GM18951 (cell line): Measurements from ENCODE around the gene CCDC33.

Experiments used
- POLR2A ChIP-seq: IDR thresholded peaks from 4 replicates; pipeline ENCODE4 v1.6.1; 2011; ENCODE audit warnings: mild to moderate bottlenecking; ENCODE audit not compliant: insufficient read length, insufficient read depth; ENCODE audit errors: extremely low read depth
- in situ Hi-C: fragments of 300-500 bp; cut with MboI; formaldehyde crosslinking; loops from one replicate; pipeline ENCODE4 v1.12.0; 2022; ENCODE audit warnings: low sequenced_read_pairs, mixed read lengths, inconsistent platforms; ENCODE audit not compliant: unreplicated experiment

CCDC33 gene

DNA sequence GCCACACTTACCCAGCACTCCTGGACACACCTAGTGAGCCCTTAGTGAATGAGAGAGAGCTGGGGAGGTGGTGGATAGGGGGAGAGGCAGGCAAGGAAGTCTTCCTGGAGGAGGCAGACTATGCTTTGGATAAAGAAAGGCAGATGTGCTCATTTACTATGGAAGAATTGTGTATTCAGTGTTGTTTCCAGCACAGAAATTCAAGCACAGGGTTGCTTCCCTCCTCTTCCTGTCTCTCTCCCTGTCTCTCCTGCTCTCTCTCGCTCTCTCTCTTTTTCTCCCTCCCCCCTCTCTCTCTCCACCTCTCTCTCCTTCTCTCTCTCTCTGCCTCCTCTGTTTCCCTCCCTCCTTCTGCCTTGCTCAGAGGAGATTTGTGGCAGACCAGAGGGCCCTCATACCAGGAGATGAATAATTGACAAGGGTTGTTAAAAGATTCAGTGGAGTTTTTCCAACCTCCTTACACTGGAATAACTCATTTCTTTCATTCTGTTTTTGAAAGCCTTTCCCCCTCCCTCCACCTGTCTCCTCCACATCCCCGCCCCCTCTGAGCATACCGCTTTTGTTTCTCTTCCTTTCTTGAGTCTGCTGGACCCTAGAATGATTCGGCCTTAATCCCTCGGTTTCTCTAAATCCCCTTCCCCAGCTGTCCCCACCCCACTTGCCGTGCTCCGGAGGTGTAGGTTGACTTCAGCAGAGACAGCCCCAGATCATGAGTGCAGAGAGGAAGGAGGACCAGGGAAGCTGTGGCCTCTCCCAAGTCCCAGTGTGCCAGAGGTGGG lies 65.6 kb downstream of the CCDC33 start:
- in situ Hi-C loops: loop anchor here (25.0 kb wide), 1 partner anchor 339 kb away; no protein-coding TSS in a partner anchor
- TF ChIP-seq POLR2A: no peak

DNA sequence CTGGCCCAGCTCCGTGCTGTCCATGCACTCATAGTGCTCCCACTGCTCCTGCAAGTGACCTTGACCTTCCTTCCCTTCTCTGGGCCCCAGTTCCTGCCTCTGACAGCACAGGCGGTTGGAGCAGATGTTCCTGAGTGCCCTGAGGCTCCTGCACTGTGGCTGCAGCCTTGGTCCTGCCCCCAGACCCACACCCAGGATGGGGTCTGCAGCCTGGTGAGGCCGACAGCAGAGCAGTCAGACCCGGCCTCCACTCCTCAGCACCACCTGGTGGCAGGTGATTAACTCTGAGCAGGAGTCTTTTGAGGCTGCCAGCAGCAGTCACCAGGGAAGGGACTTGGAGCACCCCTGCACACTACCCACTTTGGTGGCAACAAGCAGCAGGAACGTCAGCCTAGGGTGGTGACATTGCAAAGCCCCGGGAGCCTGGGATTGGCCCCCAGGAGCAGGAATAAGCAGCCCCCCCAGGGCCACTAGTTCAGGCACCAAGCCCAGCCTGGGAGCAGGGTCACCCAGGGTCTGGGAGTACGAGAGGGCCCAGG lies 66.8 kb downstream of the CCDC33 start:
- in situ Hi-C loops: loop anchor here (25.0 kb wide), 1 partner anchor 341 kb away; no protein-coding TSS in a partner anchor
- TF ChIP-seq POLR2A: no peak

DNA sequence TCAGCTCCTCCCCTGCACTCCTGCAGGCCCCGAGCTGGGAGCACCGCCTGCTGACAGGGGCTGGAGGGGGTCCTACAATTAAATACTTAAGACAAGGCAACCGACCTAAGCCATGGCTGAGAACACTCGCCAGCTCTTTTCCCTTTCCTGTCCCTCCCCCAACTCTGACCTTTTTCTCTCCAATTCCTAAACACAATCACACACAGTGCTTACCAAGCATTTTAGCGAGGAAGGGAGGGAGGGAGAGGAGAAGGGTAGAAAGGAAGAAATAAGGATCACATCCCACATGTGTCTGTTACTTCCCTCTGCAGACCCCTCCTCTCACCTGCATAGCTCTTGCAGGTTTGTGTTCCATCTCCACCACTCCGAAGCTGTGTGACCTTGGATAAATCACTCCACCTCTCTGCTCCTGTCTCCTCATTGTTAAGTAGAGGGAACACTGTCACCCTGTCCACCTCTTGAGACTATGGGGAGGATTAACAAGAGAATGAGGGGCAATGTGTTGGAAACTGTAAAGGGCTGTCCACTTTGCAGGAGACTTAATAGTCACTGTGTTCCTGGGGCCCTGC lies 67.7 kb downstream of the CCDC33 start:
- TF ChIP-seq POLR2A: no peak
- in situ Hi-C loops: loop anchor here (25.0 kb wide), 1 partner anchor 342 kb away; no protein-coding TSS in a partner anchor

DNA sequence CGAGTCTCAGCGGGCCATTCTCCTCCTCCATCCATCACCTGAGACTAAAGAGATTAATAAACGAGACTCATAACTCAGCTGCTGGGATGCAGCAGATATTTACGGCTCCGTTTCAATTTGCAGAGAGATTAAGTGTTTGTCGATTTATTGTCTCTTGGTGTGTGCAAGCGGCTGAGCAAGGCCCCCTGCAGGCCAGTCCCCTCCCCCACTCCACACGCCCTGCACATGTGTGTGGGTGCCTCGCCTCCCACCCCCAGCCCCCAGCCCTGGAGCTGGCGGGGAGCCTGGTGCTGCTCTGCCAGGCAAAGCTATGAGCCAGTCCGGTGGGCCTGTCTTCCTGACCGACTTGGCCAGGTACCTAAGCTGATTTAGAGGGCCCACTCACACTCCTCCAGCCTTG lies 68.3 kb downstream of the CCDC33 start:
- in situ Hi-C loops: loop anchor here (25.0 kb wide), 1 partner anchor 342 kb away; no protein-coding TSS in a partner anchor
- TF ChIP-seq POLR2A: no peak

DNA sequence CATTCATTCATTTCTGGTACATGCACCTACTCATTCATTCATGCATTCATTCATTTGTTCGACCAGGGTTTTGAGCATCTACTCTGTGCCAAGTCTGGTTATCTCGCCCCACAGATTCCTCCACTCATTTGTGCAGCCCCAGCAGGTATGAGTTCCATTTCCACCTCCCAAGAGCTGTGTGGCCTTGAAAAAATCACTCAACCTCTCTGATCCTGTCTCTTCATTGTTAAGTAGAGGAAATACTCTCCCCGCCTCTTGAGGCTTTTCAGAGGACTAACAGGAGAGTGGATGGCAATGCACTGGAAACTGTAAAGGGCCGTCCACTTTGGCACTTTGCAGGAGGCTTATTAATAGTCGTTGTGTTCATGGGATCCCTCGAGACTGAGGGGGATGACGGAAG lies 69.6 kb downstream of the CCDC33 start:
- in situ Hi-C loops: loop anchor here (25.0 kb wide), 1 partner anchor 343 kb away; no protein-coding TSS in a partner anchor

DNA sequence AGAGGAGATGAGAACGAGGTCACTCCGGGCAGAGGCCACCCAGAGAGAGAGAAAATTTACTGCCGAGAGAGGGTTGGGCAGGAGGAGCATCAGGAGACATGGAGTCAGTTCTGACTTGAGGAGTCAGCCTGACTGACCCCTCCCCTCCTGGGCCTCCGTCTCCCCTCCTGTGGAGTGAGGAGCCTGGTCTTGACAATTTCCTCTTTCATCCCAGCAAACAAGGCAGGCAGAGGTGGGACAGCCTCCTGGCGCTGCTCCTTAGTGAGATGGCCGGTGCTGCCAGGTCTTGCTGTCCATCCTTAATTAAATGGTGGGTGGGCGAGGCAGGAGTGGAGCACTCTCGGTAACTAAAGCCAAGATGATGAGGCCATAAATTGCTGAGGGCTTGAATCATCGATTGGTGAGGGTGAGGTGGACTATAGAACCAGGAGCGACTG lies 70.7 kb downstream of the CCDC33 start:
- TF ChIP-seq POLR2A: no peak
- in situ Hi-C loops: loop anchor here (25.0 kb wide), 1 partner anchor 344 kb away; no protein-coding TSS in a partner anchor

More for the DNA sequence above, 69.6 kb downstream of the CCDC33 start:
- TF ChIP-seq POLR2A: no peak

DNA sequence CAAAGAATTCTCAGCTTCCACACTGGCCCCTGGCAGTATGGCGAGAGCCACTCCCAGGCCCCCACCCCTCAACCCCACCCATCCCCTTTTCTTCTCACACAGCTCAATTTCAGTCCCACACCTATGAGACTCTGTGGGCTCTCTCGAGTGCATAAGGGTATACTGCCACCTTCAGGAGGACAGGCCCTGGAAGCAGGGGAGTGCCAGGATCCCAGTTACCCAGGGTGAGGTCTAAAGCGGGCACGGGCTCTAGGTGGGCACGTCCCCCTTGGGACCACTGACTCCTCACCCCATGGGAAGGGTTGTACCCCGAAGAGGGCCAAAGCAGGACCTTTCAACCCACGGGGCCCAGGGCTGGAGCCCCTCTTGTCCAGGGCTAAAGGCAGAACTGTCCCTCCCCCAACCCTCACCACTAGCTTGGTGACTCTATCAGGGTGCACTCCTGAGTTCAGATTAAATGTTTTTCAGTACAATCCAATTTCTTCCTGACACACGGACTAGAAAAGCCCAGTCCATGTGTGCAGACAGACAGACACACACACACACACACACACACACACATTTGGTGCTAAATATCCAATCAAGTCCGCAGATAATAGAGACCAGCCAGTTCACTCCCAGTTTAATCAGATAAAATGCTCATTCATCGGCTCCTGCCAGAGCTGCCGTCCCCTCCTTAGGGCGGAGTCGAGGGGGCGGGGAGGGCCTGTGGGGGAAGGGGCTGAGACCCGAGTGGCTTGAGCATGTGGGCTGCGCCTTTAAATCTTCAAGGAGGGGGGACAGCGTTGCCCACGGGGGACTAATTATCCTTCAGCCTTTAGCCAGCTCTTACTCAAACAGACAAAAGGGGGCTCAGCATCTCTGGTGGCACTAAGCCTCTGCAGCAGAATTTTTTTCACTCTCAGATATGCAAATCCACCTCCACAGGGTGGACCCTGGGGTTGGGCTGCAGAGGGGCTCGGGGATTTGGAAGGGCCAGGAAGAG lies 72.0 kb downstream of the CCDC33 start:
- TF ChIP-seq POLR2A: no peak
- in situ Hi-C loops: loop anchor here (25.0 kb wide), 1 partner anchor 346 kb away; no protein-coding TSS in a partner anchor

DNA sequence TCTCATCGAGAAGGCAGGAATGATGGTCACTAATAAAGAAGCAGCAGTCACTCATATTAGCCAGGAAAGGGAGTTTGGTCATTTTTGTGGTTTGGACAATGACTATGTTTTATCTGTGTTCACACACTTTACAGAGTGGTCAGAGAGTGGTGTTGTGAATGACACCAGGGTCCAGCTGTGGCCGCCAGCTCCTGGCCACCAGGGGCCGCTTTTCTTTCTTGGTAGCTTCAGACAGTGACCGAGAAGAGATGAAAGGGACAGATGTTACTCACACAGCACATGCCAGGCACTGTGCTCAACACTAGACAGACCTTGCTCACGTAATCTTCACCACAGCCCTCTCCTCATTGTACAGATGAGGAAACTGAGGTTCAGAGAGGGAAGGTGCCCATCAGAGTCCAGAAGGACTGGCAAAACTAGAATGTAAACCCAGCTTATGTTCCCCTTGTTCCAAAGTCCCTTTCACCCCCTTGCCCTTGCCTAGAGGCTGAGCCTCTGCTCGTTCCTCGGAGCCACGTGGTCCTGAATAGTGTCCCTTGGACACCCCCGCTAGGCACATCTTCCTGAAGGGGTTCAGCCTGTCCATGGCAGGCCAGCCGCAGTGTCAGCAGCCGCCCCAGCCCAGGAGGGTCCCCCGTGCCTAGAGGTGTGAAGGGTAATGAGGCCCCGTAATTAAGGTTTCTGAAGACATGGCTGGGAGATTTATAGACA lies 75.8 kb downstream of the CCDC33 start:
- no peak for TF ChIP-seq POLR2A
- in situ Hi-C loops: loop anchor here (25.0 kb wide), 1 partner anchor 350 kb away; no protein-coding TSS in a partner anchor

DNA sequence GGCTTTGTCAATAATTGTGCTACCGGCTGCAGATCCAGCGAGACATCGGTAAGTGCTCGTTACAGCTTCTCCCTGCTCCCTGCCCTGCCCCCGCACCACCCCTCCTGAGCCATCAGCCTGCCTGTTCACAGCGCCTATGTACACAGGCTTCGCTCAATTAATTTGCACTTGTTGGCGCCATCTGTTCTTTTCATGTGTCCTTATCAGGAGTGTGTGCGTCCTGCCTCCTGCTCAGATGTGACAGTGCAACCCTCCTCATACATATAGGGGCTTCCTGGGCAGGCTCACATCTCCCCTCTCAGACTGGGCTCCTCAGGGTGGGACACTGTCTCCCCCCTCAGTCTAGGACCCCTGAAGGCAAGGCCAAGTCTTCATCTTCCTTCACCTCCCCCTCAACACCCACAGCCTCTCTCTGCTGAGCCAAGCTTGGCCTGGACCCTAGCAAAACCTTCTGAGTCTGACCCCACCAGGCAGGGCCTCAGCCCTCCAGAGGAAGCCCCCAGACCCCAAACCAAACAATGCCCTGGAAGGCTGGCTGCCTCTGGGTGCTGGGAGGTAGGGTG lies 76.4 kb downstream of the CCDC33 start:
- no peak for TF ChIP-seq POLR2A
- in situ Hi-C loops: loop anchor here (25.0 kb wide), 1 partner anchor 350 kb away; no protein-coding TSS in a partner anchor

DNA sequence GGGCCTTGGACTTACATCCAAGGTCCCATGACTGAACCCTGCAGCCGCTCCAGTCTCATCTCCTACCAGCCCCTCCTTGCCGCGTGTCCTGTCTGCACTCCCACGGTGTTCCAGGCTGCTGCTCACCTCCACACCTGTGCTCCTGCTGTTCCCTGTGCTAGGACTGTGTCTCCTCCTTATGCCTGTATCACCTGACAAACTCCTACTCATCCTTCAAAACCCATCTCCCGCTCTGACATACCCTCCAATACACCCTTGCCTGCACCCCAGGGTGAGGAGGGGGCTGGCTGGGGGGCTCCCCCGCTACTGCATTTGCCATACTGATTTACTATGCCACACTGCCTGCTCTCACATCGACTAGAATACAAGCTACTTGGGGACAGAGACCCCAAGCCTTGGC lies 77.8 kb downstream of the CCDC33 start:
- TF ChIP-seq POLR2A: no peak
- in situ Hi-C loops: loop anchor here (25.0 kb wide), 1 partner anchor 352 kb away; no protein-coding TSS in a partner anchor

DNA sequence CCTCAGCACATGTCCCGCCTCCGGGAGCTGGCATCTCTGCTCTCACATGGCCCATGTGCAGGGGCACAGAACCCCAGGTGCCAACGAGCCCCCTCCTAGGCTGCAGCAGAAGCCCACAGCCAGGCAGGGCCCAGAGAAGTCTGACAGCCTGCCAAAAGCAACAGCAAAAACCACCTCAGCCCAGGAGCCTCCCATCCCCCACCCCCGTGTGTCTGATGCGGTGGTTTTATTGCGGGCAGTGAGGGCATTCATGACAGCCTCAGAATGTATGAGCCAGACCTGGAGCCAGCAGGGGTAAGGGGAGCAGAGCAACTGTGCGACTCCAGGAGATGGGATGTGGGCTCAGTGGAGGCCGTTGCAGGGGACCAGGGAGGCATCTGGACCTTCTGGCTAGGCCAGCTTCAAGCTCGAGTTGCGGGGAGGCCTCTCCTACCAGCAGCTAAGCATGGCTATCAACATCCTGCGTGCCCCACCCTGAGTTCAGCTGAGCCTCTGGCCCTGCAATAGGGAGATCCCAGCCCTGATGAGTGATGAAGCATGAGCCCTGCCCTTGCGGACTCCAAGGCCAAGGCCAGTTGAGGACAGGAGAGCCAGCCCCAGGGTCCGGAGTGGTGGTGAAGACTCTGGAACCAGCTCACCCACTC lies 78.8 kb downstream of the CCDC33 start:
- in situ Hi-C loops: loop anchor here (25.0 kb wide), 1 partner anchor 353 kb away; no protein-coding TSS in a partner anchor
- no peak for TF ChIP-seq POLR2A
